GM12891 (cell line): ENCODE measurements around the gene FBXL3.

Source experiments
- PAX5 ChIP-seq: IDR thresholded peaks from 2 replicates; pipeline ENCODE4 v1.6.1; 2011; ENCODE audit warnings: low read length, moderate library complexity, mild to moderate bottlenecking; ENCODE audit not compliant: insufficient read depth, severe bottlenecking
- POLR2A ChIP-seq: IDR thresholded peaks from 2 replicates; pipeline ENCODE4 v1.6.1; 2011; ENCODE audit warnings: low read depth, low read length, control low read depth
- POLR2AphosphoS5 ChIP-seq: IDR thresholded peaks from 2 replicates; pipeline ENCODE4 v1.6.1; 2011; ENCODE audit warnings: low read depth, low read length, control low read depth
- SPI1 ChIP-seq: IDR thresholded peaks from 2 replicates; pipeline ENCODE4 v1.6.1; 2011; ENCODE audit warnings: low read depth, low read length, control low read depth
- TAF1 ChIP-seq: IDR thresholded peaks from 2 replicates; pipeline ENCODE4 v1.6.1; 2011; ENCODE audit warnings: low read depth, low read length, control low read depth

- TF ChIP-seq POLR2A (no peak), POLR2AphosphoS5 (no peak), TAF1 (no peak), PAX5 (no peak), SPI1 (no peak)
Observed at GRCh38 chr13:77016888-77017623, 9.9 kb downstream of the FBXL3 start.
